Progenitor cell of endocrine pancreas (in vitro differentiated cells): Measurements from ENCODE around the gene PLEKHG4. TPM values are rescaled to one million over a fixed set of nuclear protein-coding genes. Genes with fewer than 3 reads are reported as not detected.

Experiments
- DNase-seq: peaks from one replicate; pipeline ENCODE4 v3.0.0; 2021; ENCODE audit warnings: low spot score; ENCODE audit not compliant: unreplicated experiment
- H3K27ac Mint-ChIP-seq: 2 replicates; pipeline ENCODE4 v1.8.0; 2021; ENCODE audit warnings: mild to moderate bottlenecking, moderate library complexity, mixed read lengths
- H3K27me3 Mint-ChIP-seq: 2 replicates; pipeline ENCODE4 v1.8.0; 2021; ENCODE audit warnings: mixed read lengths
- H3K36me3 Mint-ChIP-seq: 2 replicates; pipeline ENCODE4 v1.8.0; 2022; ENCODE audit warnings: mixed read lengths; ENCODE audit not compliant: insufficient read depth
- H3K4me1 Mint-ChIP-seq: 2 replicates; pipeline ENCODE4 v1.8.0; 2021; ENCODE audit warnings: low read depth, mixed read lengths
- H3K4me3 Mint-ChIP-seq: 2 replicates; pipeline ENCODE4 v1.8.0; 2021; ENCODE audit warnings: low read depth, mild to moderate bottlenecking, moderate library complexity, mixed read lengths
- H3K9me3 Mint-ChIP-seq: 2 replicates; pipeline ENCODE4 v1.8.0; 2021; ENCODE audit warnings: low read depth, mixed read lengths
- CTCF ChIP-seq: fragments of 200-600 bp; sonication (generic); IDR thresholded peaks from one replicate; pipeline ENCODE4 v1.5.0; 2021; ENCODE audit warnings: antibody characterized with exemption, mild to moderate bottlenecking; ENCODE audit not compliant: unreplicated experiment
- total RNA-seq: library from RNA; stranded (reverse); gene quantifications from 2 replicates; pipeline ENCODE4 v1.2.1, GENCODE V29; 2021

PLEKHG4 gene
- total RNA-seq, 1 donor from 2014 or later, result 3.3 TPM

- H3K27ac Mint-ChIP-seq, result no peak overlapping the region
- TF ChIP-seq CTCF, result no peak
- H3K27me3 Mint-ChIP-seq, result peaks cover 10% of the 10 kb centered on the region
- H3K4me3 Mint-ChIP-seq, result no peak overlapping the region
- peaks cover 5% of the 10 kb centered on the region for H3K4me1 Mint-ChIP-seq
- no peaks in the 10 kb centered on the region for H3K36me3 Mint-ChIP-seq
- DNase-seq, result no peak
- H3K9me3 Mint-ChIP-seq, result no peaks in the 10 kb centered on the region
Observed at GRCh38 chr16:67312719-67313118, 33.4 kb downstream of the PLEKHG4 start.

- no peaks in the 10 kb centered on the region for H3K36me3 Mint-ChIP-seq
- H3K27me3 Mint-ChIP-seq, result peaks cover 23% of the 10 kb centered on the region
- no peaks in the 10 kb centered on the region for H3K4me1 Mint-ChIP-seq
- H3K4me3 Mint-ChIP-seq, result no peak overlapping the region
- no peaks in the 10 kb centered on the region for H3K9me3 Mint-ChIP-seq
- no peak for DNase-seq
- TF ChIP-seq CTCF, result no peak
- H3K27ac Mint-ChIP-seq, result no peak overlapping the region
Observed at GRCh38 chr16:67317853-67318252, 38.5 kb downstream of the PLEKHG4 start.

DNA sequence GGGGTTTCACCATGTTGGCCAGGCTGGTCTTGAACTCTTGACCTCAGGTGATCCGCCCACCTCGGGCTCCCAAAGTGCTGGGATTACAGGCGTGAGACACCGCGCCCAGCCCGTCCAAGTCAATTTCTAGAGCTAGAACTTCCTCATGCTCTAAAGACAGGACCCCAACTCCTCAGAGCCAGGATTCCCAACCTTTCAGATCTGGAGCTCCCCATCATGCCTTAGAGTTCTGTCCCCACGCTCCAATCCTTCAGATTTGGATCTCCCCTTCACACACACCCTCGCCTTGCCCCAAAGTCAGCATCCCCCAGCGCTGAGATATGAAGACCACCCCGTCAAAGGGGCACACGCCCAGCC is 46.8 kb downstream of the PLEKHG4 start:
- Mint-ChIP-seq H3K36me3 (no peaks in the 10 kb centered on the region), H3K27ac (peak overlapping the region; percentile 30), H3K9me3 (no peaks in the 10 kb centered on the region), H3K4me1 (peaks cover 9% of the 10 kb centered on the region), H3K4me3 (peak overlapping the region; percentile 77), H3K27me3 (peaks cover 32% of the 10 kb centered on the region)
- DNase-seq, result no peak
- no peak for TF ChIP-seq CTCF

DNA sequence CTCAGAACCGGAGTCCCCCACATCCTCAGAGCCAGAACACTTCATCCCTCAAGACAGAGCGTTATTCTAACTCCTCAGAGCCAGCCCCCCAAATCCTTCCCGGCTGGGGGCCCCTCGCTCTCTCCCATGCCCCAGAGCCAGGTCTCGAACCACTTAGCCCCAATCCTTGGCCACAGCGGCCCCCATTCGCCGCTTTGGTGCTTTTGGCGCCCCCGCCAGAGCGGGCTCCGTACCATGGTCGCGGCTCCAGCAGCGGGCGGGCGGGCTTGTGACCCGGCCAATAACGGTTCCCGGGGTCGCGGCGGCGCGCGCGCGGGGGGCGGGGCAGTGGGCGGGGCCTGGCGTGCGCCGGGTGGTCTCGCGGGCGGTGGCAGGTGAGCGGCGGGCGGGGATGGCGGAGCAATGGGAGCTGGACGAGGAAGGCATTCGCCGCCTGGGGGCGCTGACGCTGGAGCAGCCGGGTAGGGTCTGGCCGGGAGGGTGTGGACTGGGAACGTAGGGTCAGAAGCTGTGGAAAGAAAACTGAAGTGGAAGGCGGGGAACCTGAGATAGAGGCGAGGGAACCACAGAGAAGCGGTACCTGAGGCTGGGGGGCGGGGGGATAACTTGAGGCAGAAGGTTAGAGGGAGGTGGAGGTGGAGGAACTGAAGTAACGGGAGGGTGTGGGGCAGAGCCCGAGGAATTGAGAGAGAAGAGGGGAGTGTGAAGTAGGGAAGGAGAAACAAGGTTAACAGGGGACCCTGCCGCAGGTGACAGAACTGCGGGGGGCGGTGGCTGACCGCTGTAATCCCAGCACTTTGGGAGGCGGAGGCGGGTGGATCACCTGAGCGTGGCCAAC is 47.4 kb downstream of the PLEKHG4 start, which contains the start of the genes KCTD19 and LRRC36:
Gene KCTD19 (minus strand): TSS at position 270 of the 838 bp plus-strand sequence. CDS start 34 bp downstream, at position 236.
Gene LRRC36 (plus strand): TSS at position 344 of the 838 bp plus-strand sequence. CDS start 48 bp downstream, at position 392.
- peak; percentile 78 for TF ChIP-seq CTCF
- Mint-ChIP-seq H3K9me3 (no peaks in the 10 kb centered on the region), H3K4me1 (peaks cover 9% of the 10 kb centered on the region), H3K36me3 (no peaks in the 10 kb centered on the region), H3K27me3 (peaks cover 26% of the 10 kb centered on the region), H3K4me3 (peak within 1 kb of the TSS; percentile 77), H3K27ac (peak within 1 kb of the TSS; percentile 51)
- peak; percentile 94 for DNase-seq

GRCh38 chr16:67327743-67328142 is 48.4 kb downstream of the PLEKHG4 start:
- Mint-ChIP-seq H3K36me3 (no peaks in the 10 kb centered on the region), H3K27me3 (peaks cover 23% of the 10 kb centered on the region)
- no peak for DNase-seq

More at GRCh38 chr16:67327743-67328142, 48.4 kb downstream of the PLEKHG4 start:
- peak overlapping the region; percentile 14 for H3K27ac Mint-ChIP-seq
- TF ChIP-seq CTCF, result no peak
- H3K4me1 Mint-ChIP-seq, result peaks cover 9% of the 10 kb centered on the region
- H3K4me3 Mint-ChIP-seq, result no peak overlapping the region
- no peaks in the 10 kb centered on the region for H3K9me3 Mint-ChIP-seq
